Measurements from ENCODE around the gene C4orf50.
"Not testable (repeated sequence)": the region's sequence is repeated elsewhere in the genome, so short reads cannot be mapped to it uniquely, and the experiment has no call there.

The C4orf50 gene

DNA sequence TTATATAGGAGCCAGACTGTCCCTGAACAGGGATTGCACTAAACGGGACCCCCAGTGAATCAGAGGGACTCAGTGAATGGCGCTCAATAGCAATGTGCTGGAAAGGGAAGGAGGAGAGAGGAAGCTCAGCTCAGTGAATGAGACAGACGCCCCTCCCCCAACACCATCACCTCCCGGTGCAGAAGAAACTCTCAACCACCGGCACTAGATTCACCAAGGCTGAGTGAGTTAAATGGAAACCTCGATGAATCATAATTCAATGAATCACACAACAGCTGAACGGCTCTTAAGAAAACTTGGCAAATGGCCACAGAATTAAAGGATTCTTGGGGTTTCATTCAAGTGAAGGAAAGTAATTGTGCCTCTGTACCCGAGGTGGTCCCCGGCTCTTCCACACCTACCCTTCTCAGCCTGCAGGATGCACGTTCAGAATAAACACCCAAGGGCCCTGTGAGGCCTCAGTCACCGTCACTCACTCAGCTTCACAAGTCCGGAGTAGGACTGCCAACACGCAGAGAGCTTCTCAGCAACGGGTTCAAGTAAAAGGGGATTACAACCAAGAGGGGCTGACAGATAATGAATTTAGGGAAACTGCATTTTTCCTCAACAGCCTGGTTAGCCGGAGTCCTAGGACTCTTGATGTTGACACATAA, 154.6 kb downstream of the C4orf50 start:
- TF ChIP-seq, protein P1, sequence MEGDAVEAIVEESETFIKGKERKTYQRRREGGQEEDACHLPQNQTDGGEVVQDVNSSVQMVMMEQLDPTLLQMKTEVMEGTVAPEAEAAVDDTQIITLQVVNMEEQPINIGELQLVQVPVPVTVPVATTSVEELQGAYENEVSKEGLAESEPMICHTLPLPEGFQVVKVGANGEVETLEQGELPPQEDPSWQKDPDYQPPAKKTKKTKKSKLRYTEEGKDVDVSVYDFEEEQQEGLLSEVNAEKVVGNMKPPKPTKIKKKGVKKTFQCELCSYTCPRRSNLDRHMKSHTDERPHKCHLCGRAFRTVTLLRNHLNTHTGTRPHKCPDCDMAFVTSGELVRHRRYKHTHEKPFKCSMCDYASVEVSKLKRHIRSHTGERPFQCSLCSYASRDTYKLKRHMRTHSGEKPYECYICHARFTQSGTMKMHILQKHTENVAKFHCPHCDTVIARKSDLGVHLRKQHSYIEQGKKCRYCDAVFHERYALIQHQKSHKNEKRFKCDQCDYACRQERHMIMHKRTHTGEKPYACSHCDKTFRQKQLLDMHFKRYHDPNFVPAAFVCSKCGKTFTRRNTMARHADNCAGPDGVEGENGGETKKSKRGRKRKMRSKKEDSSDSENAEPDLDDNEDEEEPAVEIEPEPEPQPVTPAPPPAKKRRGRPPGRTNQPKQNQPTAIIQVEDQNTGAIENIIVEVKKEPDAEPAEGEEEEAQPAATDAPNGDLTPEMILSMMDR (IDR thresholded peaks at IDR 0.05; ENCODE audit: insufficient read depth, low read depth, low read length, missing control alignments): no peak
- no peak overlapping the region for H3K4me3 ChIP-seq (ENCODE audit: low read length)
- peak; percentile 80 for DNase-seq (ENCODE audit: low read depth)

DNA sequence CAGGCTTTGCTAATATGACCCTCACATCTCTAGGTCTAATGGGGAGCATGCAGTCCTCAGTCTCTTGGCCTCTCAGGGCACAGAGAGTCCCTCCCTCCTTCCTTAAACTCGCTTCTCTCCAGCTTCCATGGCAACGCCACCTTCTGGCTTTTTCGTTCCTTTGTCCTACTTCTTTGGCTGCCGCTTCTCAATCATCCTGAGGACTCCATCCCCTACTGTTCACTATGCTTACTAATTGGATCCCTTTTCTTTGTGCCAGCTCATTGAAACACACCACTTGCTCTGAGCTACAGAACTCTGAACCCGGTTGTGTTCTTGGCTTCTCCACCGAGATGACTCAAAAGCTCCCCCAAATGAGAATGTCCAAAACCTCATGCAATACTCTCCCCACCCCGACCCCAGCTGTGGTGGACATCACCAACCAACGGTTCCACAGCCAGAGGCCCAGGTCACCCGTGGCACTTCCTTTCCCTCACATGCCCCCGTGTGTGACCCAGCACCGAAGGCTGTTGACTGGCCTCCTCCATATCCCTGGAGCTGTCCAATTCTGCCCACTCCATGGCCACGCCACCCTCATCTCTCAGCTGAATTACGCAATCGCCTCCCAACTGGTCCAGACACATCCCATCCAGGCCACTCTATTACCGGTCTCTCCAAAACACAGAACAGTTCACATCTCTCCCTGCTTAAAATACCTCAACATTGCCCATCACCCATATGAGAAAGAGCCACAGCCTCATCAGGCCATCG, 160.0 kb downstream of the C4orf50 start:
- TF ChIP-seq, protein P1 (IDR thresholded peaks at IDR 0.05; ENCODE audit: insufficient read depth, low read depth, low read length, missing control alignments): no peak
- DNase-seq (ENCODE audit: low read depth): peak; percentile 7
- H3K4me3 ChIP-seq (ENCODE audit: low read length): no peak overlapping the region

DNA sequence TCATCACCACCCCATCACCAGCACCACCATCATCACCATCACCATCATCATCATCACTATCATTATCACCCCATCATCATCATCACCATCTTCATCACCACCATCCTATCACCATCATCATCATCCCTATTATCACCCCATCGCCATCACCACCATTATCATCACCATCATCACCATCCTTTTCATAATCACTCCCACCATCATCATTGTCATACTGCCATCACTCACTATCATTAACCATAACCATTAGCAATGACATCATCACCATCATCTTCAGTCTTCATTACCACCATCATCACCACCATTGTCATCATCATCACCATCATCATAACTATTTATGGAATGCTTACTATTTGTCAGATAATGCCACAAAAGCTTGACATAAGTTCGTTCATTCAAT, 161.0 kb downstream of the C4orf50 start:
- TF ChIP-seq, protein P1 (IDR thresholded peaks at IDR 0.05; ENCODE audit: insufficient read depth, low read depth, low read length, missing control alignments): no peak
- DNase-seq (ENCODE audit: low read depth): no peak
- H3K4me3 ChIP-seq (ENCODE audit: low read length): no peak overlapping the region

DNA sequence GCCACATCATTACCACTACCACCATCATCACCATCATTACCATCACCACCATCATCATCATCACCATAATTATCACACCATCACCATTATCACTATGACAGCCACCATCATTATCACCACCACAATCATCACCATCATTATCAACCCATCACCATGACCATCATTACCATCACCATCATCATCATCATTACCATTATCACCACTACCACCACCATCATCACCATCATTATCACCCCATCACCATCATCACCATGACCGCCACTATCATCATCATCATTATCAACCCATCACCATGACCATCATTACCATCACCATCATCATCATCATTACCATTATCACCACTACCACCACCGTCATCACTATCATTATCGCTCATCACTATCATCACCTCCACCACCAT, 161.9 kb downstream of the C4orf50 start:
- not testable (repeated sequence) for DNase-seq (ENCODE audit: low read depth); H3K4me3 ChIP-seq (ENCODE audit: low read length)

DNA sequence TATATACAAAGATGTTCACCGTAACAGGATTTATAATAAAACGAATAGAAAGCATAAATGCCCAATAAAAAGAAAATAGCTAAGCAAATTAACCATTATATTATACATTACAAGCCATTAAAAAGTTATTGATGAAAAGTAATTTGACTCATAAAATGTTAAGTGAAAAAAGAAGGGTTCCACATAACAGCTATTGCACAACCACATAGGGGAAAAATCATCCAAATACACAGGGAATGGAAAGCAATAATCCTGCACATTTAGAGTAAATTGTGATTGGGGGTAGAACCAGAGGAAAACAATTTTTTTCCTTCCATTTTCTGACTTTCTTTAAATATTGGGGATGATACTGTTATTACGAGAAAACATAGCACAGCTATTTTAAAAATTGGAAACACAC, 163.3 kb downstream of the C4orf50 start:
- no peak for DNase-seq (ENCODE audit: low read depth)
- H3K4me3 ChIP-seq (ENCODE audit: low read length): no peak overlapping the region
- TF ChIP-seq, protein P1 (IDR thresholded peaks at IDR 0.05; ENCODE audit: insufficient read depth, low read depth, low read length, missing control alignments): no peak

DNA sequence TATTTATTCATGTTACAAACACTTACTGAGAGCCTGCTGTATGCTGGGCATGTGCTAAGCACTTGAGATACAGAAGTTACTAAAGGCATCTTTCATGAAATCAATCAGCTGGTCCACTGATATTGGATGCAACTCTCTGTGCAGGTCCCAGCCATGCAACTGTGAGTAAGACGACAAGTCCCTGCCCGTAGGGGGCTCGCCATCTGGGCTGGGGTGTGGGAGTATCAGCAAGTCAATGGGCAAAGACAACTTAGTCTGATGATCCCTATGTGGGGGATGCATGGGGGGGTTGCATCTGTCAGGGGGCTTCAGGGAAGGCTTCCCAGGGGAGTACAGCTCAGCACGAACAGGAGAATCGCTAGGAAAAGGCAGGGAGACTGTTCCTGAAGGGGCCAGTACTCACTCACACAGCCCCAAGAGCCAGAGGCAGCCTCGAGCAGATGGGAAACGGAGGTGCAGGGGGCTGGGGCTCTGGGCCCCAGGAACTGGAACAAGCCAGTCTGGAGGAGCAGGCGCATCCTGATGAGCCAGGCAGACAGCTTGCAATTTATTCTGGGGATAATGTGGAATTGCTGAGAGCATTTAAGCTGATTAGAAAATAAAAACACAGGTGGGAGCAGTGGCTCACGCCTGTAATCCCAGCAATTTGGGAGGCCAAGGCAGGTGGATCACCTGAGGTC, 165.6 kb downstream of the C4orf50 start:
- no peak for DNase-seq (ENCODE audit: low read depth)

More for the DNA sequence above, 165.6 kb downstream of the C4orf50 start:
- TF ChIP-seq, protein P1 (IDR thresholded peaks at IDR 0.05; ENCODE audit: insufficient read depth, low read depth, low read length, missing control alignments): no peak
- no peak overlapping the region for H3K4me3 ChIP-seq (ENCODE audit: low read length)

Measured in epithelial cell of esophagus (primary cell).